ENCODE data around the gene ZNF300. TPM values are rescaled to one million over a fixed set of nuclear protein-coding genes. Genes with fewer than 3 reads are reported as not detected.
"Not testable (repeated sequence)": the region's sequence is repeated elsewhere in the genome, so short reads cannot be mapped to it uniquely, and the experiment has no call there.

ZNF300 gene
- total RNA-seq, 1 experiment from 2014 or later: 0.05 TPM

GRCh38 chr5:150846654-150847333 lies 58.0 kb downstream of the ZNF300 start:
- peak; percentile 78 for DNase-seq (ENCODE audit: extremely low read depth, low read depth)

- not testable (repeated sequence) for DNase-seq (ENCODE audit: extremely low read depth, low read depth)
These were observed 58.5 kb downstream of the ZNF300 start, which contains the start of gene IRGM for GRCh38 chr5:150846308-150846653. TSS of gene IRGM (plus strand) at chr5:150846521. CDS start at chr5:150848124, 1,603 bp downstream.

GRCh38 chr5:150845185-150845859 lies 59.5 kb downstream of the ZNF300 start:
- DNase-seq (ENCODE audit: extremely low read depth, low read depth): not testable (repeated sequence)

Other genes with a start within 250 kb of the ZNF300 start
- gene MYOZ3, start 243.7 kb downstream of the ZNF300 start, total RNA-seq (2014; rRNA removed; shearing (Covaris generic)): not detected in 2 replicates
- gene RBM22, start 203.9 kb downstream of the ZNF300 start, total RNA-seq (2014; rRNA removed; shearing (Covaris generic)): 47.1 and 53.6 TPM in 2 replicates
- 65.3 and 66.4 TPM in 2 replicates for gene DCTN4, start 146.0 kb downstream of the ZNF300 start, total RNA-seq (2014; rRNA removed; shearing (Covaris generic))
- gene SMIM3, start 126.2 kb downstream of the ZNF300 start, total RNA-seq (2014; rRNA removed; shearing (Covaris generic)): 8.0 and 8.2 TPM in 2 replicates
- gene IRGM, start 58.5 kb downstream of the ZNF300 start, total RNA-seq (2014; rRNA removed; shearing (Covaris generic)): not detected in 2 replicates
- gene GPX3, start 115.6 kb upstream of the ZNF300 start, total RNA-seq (2014; rRNA removed; shearing (Covaris generic)): 47.7 and 48.8 TPM in 2 replicates
- gene TNIP1, start 176.1 kb upstream of the ZNF300 start, total RNA-seq (2014; rRNA removed; shearing (Covaris generic)): 44.0 and 48.3 TPM in 2 replicates